ENCODE measurements around the gene CPSF6.
"Not testable (repeated sequence)": the region's sequence is repeated elsewhere in the genome, so short reads cannot be mapped to it uniquely, and the experiment has no call there.

The CPSF6 gene

GRCh38 chr12:69239352-69239921 lies at the start of gene CPSF6:
Gene CPSF6 (plus strand): TSS chr12:69239569. CDS start chr12:69239647, 78 bp downstream.
- peak within 1 kb of the TSS; percentile 89 to 99 (median 94) for H3K4me3 ChIP-seq
- peak within 1 kb of the TSS; percentile 84 to 100 (median 99) for H3K27ac ChIP-seq
- H3K9me3 ChIP-seq (replicated peaks in 1 of 11): no peaks in the 10 kb centered on the region
- peak within 1 kb of the TSS; percentile 77 to 96 (median 86) for H3K4me2 ChIP-seq
- TF ChIP-seq Cebpa-rat (IDR thresholded peaks at IDR 0.05): peak in 3 of 11 experiments; percentile 18 to 62 (median 33); a peak in 2 of 22 replicates
- peaks cover 21 to 38% (median 33%) of the 10 kb centered on the region in 10 experiments for H3K4me1 ChIP-seq
- H3K9ac ChIP-seq: peak within 1 kb of the TSS; percentile 95 to 100 (median 99)
- peaks cover 5 to 29% (median 18%) of the 10 kb centered on the region in 11 experiments; a peak in 21 of 22 replicates for H3K36me3 ChIP-seq
- peaks cover 37 to 49% (median 42%) of the 10 kb centered on the region in 11 experiments; a peak in 21 of 22 replicates for H4K20me1 ChIP-seq
- H3K27me3 ChIP-seq: no peaks in the 10 kb centered on the region

GRCh38 chr12:69196302-69197288 lies 42.8 kb upstream of the CPSF6 start:
- peaks cover 72 to 89% (median 85%) of the 10 kb centered on the region in 11 experiments for H3K9me3 ChIP-seq (replicated peaks in 1 of 11)
- H3K36me3 ChIP-seq: peaks cover 0 to 12% (median 0%) of the 10 kb centered on the region in 11 experiments; a peak in 4 of 22 replicates
- no peak overlapping the region for H3K9ac ChIP-seq
- H3K4me1 ChIP-seq: peaks cover 0 to 8% (median 5%) of the 10 kb centered on the region in 10 experiments; a peak in 11 of 20 replicates
- H3K4me3 ChIP-seq: no peak overlapping the region
- TF ChIP-seq Cebpa-rat (IDR thresholded peaks at IDR 0.05): no peak
- no peak overlapping the region for H3K4me2 ChIP-seq
- no peak overlapping the region for H3K27ac ChIP-seq
- H3K27me3 ChIP-seq: no peaks in the 10 kb centered on the region
- no peaks in the 10 kb centered on the region for H4K20me1 ChIP-seq

GRCh38 chr12:69199976-69200375 lies 39.4 kb upstream of the CPSF6 start:
- H4K20me1 ChIP-seq, H3K27ac ChIP-seq, H3K9ac ChIP-seq, H3K4me2 ChIP-seq, H3K27me3 ChIP-seq: not testable (repeated sequence)
- Histone ChIP-seq H3K4me1 (peaks cover 0 to 15% (median 7%) of the 10 kb centered on the region in 10 experiments; a peak in 11 of 20 replicates), H3K36me3 (peaks cover 0 to 12% (median 0%) of the 10 kb centered on the region in 11 experiments; a peak in 4 of 22 replicates), H3K9me3 (replicated peaks in 1 of 11) (peaks cover 74 to 90% (median 85%) of the 10 kb centered on the region in 11 experiments), H3K4me3 (peak overlapping the region in 3 of 10 experiments; percentile 13 to 22 (median 20); a peak in 3 of 20 replicates)

GRCh38 chr12:69204191-69204590 lies 35.2 kb upstream of the CPSF6 start:
- H4K20me1 ChIP-seq: no peaks in the 10 kb centered on the region
- no peak overlapping the region for H3K4me2 ChIP-seq
- no peak overlapping the region for H3K27ac ChIP-seq

GRCh38 chr12:69210661-69211060 lies 28.7 kb upstream of the CPSF6 start:
- no peaks in the 10 kb centered on the region for H4K20me1 ChIP-seq
- H3K4me1 ChIP-seq: no peaks in the 10 kb centered on the region
- no peaks in the 10 kb centered on the region for H3K27me3 ChIP-seq
- no peak overlapping the region for H3K4me3 ChIP-seq
- H3K9ac ChIP-seq: no peak overlapping the region
- no peak overlapping the region for H3K27ac ChIP-seq
- TF ChIP-seq Cebpa-rat (IDR thresholded peaks at IDR 0.05): no peak
- peaks cover 23 to 38% (median 28%) of the 10 kb centered on the region in 11 experiments for H3K9me3 ChIP-seq (replicated peaks in 1 of 11)
- no peak overlapping the region for H3K4me2 ChIP-seq
- H3K36me3 ChIP-seq: no peaks in the 10 kb centered on the region

More at GRCh38 chr12:69204191-69204590, 35.2 kb upstream of the CPSF6 start:
- Histone ChIP-seq H3K4me1 (peaks cover 0 to 15% (median 7%) of the 10 kb centered on the region in 10 experiments; a peak in 11 of 20 replicates), H3K9me3 (replicated peaks in 1 of 11) (peaks cover 72 to 98% (median 82%) of the 10 kb centered on the region in 11 experiments), H3K9ac (no peak overlapping the region), H3K4me3 (no peak overlapping the region), H3K27me3 (no peaks in the 10 kb centered on the region), H3K36me3 (peaks cover 0 to 8% (median 0%) of the 10 kb centered on the region in 11 experiments; a peak in 4 of 22 replicates)
- no peak for TF ChIP-seq Cebpa-rat (IDR thresholded peaks at IDR 0.05)

- no peak overlapping the region for H3K4me3 ChIP-seq
- H3K4me2 ChIP-seq: no peak overlapping the region
- no peak for TF ChIP-seq Cebpa-rat (IDR thresholded peaks at IDR 0.05)
- H3K27ac ChIP-seq: no peak overlapping the region
- no peaks in the 10 kb centered on the region for H3K36me3 ChIP-seq
- no peaks in the 10 kb centered on the region for H4K20me1 ChIP-seq
- no peaks in the 10 kb centered on the region for H3K4me1 ChIP-seq
- H3K9ac ChIP-seq: no peak overlapping the region
- peaks cover 23 to 33% (median 23%) of the 10 kb centered on the region in 11 experiments for H3K9me3 ChIP-seq (replicated peaks in 1 of 11)
- H3K27me3 ChIP-seq: no peaks in the 10 kb centered on the region
These were observed 28.2 kb upstream of the CPSF6 start for GRCh38 chr12:69211160-69211559.

- Histone ChIP-seq H3K27me3 (no peaks in the 10 kb centered on the region), H3K4me2 (no peak overlapping the region), H3K4me3 (no peak overlapping the region), H3K27ac (no peak overlapping the region), H3K9ac (no peak overlapping the region), H3K9me3 (replicated peaks in 1 of 11) (peaks cover 0 to 4% (median 0%) of the 10 kb centered on the region in 11 experiments; a peak in 4 of 22 replicates), H3K36me3 (no peaks in the 10 kb centered on the region), H4K20me1 (no peaks in the 10 kb centered on the region), H3K4me1 (no peaks in the 10 kb centered on the region)
- TF ChIP-seq Cebpa-rat (IDR thresholded peaks at IDR 0.05): no peak
These were observed 25.2 kb upstream of the CPSF6 start for GRCh38 chr12:69214169-69214568.

GRCh38 chr12:69225251-69225910 lies 14.0 kb upstream of the CPSF6 start:
- H4K20me1 ChIP-seq: no peaks in the 10 kb centered on the region
- no peak overlapping the region for H3K9ac ChIP-seq
- no peaks in the 10 kb centered on the region for H3K4me1 ChIP-seq
- no peaks in the 10 kb centered on the region for H3K27me3 ChIP-seq
- TF ChIP-seq Cebpa-rat (IDR thresholded peaks at IDR 0.05): no peak
- no peak overlapping the region for H3K27ac ChIP-seq
- no peaks in the 10 kb centered on the region; a peak in 1 of 22 replicates for H3K36me3 ChIP-seq
- H3K9me3 ChIP-seq (replicated peaks in 1 of 11): peaks cover 17 to 33% (median 29%) of the 10 kb centered on the region in 11 experiments; a peak in 21 of 22 replicates
- no peak overlapping the region for H3K4me2 ChIP-seq
- H3K4me3 ChIP-seq: no peak overlapping the region

Measured in BLaER1 treated with 17β-estradiol and CSF1 and Interleukin-3, amounts not matched to agents 10 nM and 100 nM (cell line).